ENCODE measurements around the gene LIN28A.

GRCh38 chr1:26372039-26372438, 38.6 kb upstream of the LIN28A start:
- TF ChIP-seq, protein P1, sequence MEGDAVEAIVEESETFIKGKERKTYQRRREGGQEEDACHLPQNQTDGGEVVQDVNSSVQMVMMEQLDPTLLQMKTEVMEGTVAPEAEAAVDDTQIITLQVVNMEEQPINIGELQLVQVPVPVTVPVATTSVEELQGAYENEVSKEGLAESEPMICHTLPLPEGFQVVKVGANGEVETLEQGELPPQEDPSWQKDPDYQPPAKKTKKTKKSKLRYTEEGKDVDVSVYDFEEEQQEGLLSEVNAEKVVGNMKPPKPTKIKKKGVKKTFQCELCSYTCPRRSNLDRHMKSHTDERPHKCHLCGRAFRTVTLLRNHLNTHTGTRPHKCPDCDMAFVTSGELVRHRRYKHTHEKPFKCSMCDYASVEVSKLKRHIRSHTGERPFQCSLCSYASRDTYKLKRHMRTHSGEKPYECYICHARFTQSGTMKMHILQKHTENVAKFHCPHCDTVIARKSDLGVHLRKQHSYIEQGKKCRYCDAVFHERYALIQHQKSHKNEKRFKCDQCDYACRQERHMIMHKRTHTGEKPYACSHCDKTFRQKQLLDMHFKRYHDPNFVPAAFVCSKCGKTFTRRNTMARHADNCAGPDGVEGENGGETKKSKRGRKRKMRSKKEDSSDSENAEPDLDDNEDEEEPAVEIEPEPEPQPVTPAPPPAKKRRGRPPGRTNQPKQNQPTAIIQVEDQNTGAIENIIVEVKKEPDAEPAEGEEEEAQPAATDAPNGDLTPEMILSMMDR (IDR thresholded peaks at IDR 0.05; ENCODE audit: insufficient read depth, low read length): no peak
- TF ChIP-seq GABPA (IDR thresholded peaks at IDR 0.05; ENCODE audit: low read depth) (no peak), POLR2AphosphoS5 (IDR thresholded peaks at IDR 0.05; ENCODE audit: low read depth) (no peak)
